PFSK-1 (cell line): ENCODE results near the gene HARS2.

Experiments
- SIN3A ChIP-seq: IDR thresholded peaks from 2 replicates; pipeline ENCODE4 v1.6.1; 2012; ENCODE audit warnings: mild to moderate bottlenecking, low read length, moderate library complexity, borderline replicate concordance; ENCODE audit not compliant: insufficient read depth
- TF ChIP-seq, protein P1 (sequence below), 2 experiments: IDR thresholded peaks; 2 replicates each; pipeline versions ENCODE4 v1.6.1 to v1.8.0; 2011 to 2012; ENCODE audit warnings: low read depth in 2 of 2, low read length in 2 of 2, control low read depth in 1 of 2, inconsistent platforms in 1 of 2, mild to moderate bottlenecking in 1 of 2, moderate library complexity in 1 of 2; ENCODE audit not compliant: insufficient read depth in 1 of 2

- no peak for TF ChIP-seq SIN3A
- TF ChIP-seq, protein P1, sequence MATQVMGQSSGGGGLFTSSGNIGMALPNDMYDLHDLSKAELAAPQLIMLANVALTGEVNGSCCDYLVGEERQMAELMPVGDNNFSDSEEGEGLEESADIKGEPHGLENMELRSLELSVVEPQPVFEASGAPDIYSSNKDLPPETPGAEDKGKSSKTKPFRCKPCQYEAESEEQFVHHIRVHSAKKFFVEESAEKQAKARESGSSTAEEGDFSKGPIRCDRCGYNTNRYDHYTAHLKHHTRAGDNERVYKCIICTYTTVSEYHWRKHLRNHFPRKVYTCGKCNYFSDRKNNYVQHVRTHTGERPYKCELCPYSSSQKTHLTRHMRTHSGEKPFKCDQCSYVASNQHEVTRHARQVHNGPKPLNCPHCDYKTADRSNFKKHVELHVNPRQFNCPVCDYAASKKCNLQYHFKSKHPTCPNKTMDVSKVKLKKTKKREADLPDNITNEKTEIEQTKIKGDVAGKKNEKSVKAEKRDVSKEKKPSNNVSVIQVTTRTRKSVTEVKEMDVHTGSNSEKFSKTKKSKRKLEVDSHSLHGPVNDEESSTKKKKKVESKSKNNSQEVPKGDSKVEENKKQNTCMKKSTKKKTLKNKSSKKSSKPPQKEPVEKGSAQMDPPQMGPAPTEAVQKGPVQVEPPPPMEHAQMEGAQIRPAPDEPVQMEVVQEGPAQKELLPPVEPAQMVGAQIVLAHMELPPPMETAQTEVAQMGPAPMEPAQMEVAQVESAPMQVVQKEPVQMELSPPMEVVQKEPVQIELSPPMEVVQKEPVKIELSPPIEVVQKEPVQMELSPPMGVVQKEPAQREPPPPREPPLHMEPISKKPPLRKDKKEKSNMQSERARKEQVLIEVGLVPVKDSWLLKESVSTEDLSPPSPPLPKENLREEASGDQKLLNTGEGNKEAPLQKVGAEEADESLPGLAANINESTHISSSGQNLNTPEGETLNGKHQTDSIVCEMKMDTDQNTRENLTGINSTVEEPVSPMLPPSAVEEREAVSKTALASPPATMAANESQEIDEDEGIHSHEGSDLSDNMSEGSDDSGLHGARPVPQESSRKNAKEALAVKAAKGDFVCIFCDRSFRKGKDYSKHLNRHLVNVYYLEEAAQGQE (IDR thresholded peaks at IDR 0.05; ENCODE audit: insufficient read depth in 1 of 2, low read depth in 2 of 2, low read length in 2 of 2): no peak
Measured at GRCh38 chr5:140711794-140712193, 20.5 kb downstream of the HARS2 start.
